Transverse colon (tissue), 3 donors: Measurements from ENCODE around the gene COL13A1.

Source experiments
- EP300 ChIP-seq: sonication (generic); formaldehyde crosslinking; IDR thresholded peaks from one replicate; pipeline ENCODE4 v1.6.1; 2017; ENCODE audit warnings: antibody characterized with exemption, low read depth
- POLR2A ChIP-seq: fragments of 450-650 bp; IDR thresholded peaks from one replicate; pipeline ENCODE4 v1.6.1; 2016; ENCODE audit warnings: antibody characterized with exemption, mild to moderate bottlenecking, moderate library complexity
- TF ChIP-seq, protein P1 (sequence below), 5 experiments: fragments of 200-600 bp in 3 of 5; fragments of 450-650 bp in 2 of 5; sonication (generic) in 3 of 5; IDR thresholded peaks; 1 replicate in 2 of 5; 2 replicates in 3 of 5; pipeline ENCODE4 v1.5.1; 2016 to 2017; ENCODE audit warnings: antibody characterized with exemption in 5 of 5, inconsistent platforms in 3 of 5, mild to moderate bottlenecking in 2 of 5, moderate library complexity in 1 of 5

DNA sequence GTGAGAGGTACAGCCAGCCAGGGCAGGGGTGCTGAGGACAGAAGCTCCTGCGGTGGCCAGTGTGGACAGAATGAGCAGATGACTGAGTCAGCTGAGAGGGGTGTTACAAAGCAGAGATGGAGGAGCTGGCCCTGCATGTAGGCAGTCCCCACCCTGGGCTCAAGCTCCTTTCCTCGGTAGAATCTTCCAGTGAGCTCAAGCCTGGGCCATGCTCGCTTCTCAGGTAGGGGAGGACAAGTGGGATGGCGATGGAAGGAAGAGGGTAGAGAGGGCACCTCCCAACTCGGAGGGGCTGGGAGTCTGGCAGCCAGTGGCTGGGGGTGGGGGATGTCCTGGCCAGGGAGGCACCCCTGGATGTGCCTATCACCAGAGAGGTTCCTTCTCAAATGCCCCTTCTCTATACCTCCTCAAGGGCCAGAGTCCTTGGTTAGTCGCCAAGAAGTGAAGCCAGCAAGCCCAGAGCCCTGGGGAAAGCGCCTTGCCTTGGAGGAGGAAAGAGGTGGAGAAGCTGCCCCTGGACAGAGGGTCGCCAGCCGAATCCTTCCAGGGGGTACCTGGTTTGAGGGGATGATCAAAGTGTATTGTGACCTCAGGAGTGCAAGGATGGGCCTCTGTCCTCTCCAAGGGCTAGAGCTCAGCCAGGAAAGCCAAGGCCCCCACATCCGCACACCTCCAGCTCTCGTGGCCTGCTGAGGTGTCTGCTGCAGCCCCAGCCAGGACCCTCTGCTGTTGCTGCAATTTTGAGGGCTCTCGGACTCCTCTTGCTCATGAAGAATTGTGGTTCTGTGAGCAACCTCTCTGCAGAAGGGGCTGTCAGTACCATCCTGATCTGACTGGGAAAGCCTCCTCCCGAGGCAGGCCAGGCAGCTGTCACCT lies 162.4 kb downstream of the COL13A1 start:
- TF ChIP-seq, protein P1, sequence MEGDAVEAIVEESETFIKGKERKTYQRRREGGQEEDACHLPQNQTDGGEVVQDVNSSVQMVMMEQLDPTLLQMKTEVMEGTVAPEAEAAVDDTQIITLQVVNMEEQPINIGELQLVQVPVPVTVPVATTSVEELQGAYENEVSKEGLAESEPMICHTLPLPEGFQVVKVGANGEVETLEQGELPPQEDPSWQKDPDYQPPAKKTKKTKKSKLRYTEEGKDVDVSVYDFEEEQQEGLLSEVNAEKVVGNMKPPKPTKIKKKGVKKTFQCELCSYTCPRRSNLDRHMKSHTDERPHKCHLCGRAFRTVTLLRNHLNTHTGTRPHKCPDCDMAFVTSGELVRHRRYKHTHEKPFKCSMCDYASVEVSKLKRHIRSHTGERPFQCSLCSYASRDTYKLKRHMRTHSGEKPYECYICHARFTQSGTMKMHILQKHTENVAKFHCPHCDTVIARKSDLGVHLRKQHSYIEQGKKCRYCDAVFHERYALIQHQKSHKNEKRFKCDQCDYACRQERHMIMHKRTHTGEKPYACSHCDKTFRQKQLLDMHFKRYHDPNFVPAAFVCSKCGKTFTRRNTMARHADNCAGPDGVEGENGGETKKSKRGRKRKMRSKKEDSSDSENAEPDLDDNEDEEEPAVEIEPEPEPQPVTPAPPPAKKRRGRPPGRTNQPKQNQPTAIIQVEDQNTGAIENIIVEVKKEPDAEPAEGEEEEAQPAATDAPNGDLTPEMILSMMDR (IDR thresholded peaks at IDR 0.05): no peak
- no peak for TF ChIP-seq EP300
- TF ChIP-seq POLR2A: no peak
